Measurements from ENCODE around the gene SLC35E1. TPM values are rescaled to one million over a fixed set of nuclear protein-coding genes. Genes with fewer than 3 reads are reported as not detected.
"Not testable (repeated sequence)": the region's sequence is repeated elsewhere in the genome, so short reads cannot be mapped to it uniquely, and the experiment has no call there.

Gene SLC35E1
- total RNA-seq, 1 donor from 2014 or later: 22.8 TPM

DNA sequence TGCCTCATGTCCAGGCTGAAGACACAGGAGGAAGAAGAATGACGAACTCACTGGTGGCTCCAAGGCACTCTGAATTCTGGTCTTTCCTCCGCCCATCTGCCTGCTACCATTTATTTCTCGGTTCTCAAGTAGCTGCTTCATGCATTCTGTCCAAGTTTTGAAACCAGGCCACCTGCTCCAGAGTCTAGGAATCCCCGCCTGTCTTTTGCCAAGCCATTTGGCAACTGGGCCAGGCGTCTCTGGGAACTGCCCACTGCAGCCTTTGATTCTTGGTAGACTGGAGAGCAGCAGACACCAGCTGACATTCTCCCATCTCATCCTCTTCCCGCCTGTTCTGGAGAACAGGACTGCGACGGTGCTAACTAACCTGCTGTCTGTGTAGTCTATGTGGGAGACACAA lies 10.8 kb downstream of the SLC35E1 start:
- no peak for DNase-seq (ENCODE audit: low spot score in 2 of 2)
- FAIRE-seq: no peak

DNA sequence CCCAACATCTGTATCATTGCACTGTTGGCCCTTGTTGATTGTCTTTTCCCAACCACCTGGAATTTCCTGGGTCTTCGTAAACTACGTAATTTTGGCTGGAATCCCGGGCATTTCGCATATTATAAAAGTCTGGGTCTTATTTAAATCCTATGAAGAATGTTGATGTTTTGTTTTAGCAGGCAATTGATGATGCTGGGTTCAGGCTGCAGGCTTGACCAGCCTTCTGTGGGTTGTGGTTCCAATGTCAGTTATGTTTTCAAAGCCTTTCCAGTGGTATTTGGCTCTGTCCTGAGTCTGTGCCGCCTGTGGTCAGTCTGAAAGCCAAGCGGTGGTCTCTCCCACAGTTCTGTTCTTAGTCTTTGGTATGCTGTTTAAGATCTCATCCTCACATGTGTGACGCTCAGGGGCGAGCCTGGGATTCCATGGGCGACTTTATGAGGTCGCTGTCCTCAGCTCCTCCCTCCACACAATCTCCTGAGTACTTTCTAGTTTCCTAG lies 12.4 kb downstream of the SLC35E1 start:
- no peak for DNase-seq (ENCODE audit: low spot score in 2 of 2)
- FAIRE-seq: no peak

DNA sequence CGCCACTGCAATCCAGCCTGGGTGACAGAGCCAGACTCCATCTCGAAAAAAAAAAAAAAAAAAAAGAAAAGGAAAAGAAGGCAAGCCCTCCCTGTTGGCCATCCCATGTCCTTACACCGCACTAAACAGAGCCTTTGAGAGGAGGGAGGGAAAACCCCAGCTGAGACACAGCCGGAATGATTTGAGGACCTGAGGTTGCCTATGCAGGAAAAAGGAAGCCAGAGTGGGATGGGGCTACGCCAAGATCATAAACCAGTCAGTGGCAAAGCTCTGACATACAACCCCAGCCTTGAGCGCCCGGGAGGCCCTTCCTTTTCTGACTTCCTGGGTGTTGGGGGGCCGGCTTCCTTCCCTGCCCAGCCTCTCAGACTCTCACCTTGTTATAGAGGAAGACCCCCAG lies 17.4 kb downstream of the SLC35E1 start:
- FAIRE-seq (no peak), DNase-seq (ENCODE audit: low spot score in 2 of 2) (no peak)

DNA sequence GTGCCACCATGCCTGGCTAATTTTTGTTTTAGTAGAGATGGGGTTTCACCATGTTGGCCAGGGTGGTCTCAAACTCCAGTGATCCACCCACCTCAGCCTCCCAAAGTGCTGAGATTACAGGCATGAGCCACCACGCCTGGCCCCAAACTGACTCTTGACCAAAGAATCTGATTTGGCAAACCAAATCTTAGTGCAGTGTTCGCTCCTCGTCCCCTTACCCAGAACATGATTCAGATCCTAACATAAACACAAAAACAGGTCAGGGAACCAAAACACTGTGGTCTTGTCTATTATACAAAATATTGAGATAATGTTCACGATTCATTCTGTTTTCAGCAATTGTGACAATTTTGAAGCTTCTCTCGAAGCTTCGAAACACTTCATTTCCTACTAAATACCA lies 20.3 kb downstream of the SLC35E1 start:
- not testable (repeated sequence) for DNase-seq (ENCODE audit: low spot score in 2 of 2); FAIRE-seq

DNA sequence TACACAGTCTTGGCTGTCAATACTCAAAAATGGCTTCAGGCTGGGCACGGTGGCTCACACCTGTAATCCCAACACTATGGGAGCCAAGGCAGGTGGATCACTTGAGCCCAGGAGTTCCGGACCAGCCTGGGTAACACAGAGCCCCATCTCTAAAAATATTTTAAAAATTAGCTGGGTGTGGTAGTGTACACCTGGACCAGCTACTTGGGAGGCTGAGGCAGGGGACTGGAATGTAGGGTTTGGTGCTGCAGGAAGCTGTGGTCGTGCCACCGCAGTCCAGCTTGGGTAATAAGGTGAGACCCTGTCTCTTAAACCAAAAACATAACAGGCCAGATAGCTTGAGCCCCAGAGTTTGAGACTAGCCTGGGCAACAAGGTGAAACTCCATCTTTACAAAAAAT lies 23.3 kb downstream of the SLC35E1 start:
- FAIRE-seq (no peak), DNase-seq (ENCODE audit: low spot score in 2 of 2) (no peak)

DNA sequence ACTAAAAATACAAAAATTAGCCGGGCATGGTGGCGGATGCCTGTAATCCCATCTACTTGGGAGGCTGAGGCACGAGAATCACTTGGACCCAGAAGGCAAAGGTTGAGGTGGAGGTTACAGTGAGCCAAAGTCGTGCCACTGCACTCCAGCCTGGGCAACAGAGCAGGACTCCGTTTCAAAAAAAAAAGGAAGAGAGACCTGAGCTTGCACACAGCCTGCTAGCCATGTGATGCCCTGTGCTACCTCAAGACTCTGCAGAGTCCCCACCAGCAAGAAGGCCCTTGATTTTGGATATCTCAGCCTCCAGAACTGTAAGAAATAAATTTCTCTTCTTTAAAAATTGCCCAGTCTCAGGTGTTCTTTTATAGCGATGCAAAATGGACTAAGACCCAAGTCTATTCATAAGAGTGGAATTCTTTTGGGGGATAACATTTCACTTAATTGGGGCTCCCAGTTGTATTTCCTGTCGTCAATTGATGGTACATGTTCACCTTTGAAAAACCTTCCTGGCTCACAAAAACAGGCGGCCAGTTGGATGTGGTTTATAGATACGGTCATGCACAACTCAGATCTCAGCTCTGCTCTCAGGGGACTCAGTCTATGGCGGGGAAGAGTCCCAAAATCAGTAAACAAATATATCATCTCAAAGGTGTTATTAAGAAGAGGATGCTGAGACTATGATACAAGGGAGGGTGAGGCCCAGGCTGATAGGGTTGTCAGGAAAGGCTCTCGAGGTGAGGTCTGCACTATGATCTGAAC lies 27.6 kb downstream of the SLC35E1 start:
- FAIRE-seq (no peak), DNase-seq (ENCODE audit: low spot score in 2 of 2) (no peak)

DNA sequence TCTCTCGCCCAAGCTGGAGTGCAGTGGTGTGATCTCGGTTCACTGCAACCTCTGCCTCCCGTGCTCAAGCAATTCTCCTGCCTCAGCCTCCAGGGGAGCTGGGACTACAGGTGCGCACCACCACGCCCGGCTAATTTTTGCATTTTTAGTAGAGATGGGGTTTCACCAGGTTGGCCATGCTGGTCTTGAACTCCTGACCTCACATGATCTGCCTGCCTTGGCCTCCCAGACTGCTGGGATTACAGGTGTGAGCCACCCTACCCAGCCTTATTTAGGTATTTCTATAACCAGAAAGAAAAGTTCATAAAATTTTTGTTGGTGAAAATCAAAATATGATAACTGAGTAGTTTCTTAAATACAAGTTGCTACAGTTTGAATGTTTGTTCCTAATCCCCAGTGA lies 28.5 kb downstream of the SLC35E1 start:
- FAIRE-seq; DNase-seq (ENCODE audit: low spot score in 2 of 2): not testable (repeated sequence)

DNA sequence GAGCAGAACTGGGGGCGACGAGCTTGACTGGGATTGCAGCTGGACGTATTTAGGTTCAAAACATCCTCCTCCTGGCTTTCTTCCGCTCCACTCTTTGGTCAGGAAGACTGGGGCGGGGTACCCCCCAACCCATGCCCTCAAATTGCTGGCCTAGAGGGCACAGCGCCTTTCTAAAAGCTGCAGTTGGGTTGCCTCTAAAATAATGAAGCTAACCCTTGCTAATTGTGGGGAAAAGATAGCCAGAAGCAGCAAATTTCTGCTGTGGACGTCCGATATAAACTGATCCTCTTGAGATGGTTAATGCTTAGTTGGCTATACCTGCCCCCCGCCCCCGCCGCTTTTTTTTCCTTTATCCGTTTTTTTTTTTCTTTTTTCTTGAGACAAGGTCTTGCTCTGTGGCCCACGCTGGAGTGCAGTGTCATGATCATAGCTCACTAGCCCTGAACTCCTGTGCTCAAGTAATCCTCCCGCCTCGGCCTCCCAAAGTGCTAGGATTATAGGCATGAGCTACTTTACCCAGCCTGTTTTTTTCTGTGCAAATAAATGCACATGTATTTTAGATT lies 29.2 kb downstream of the SLC35E1 start:
- no peak for DNase-seq (ENCODE audit: low spot score in 2 of 2)
- FAIRE-seq: no peak

DNA sequence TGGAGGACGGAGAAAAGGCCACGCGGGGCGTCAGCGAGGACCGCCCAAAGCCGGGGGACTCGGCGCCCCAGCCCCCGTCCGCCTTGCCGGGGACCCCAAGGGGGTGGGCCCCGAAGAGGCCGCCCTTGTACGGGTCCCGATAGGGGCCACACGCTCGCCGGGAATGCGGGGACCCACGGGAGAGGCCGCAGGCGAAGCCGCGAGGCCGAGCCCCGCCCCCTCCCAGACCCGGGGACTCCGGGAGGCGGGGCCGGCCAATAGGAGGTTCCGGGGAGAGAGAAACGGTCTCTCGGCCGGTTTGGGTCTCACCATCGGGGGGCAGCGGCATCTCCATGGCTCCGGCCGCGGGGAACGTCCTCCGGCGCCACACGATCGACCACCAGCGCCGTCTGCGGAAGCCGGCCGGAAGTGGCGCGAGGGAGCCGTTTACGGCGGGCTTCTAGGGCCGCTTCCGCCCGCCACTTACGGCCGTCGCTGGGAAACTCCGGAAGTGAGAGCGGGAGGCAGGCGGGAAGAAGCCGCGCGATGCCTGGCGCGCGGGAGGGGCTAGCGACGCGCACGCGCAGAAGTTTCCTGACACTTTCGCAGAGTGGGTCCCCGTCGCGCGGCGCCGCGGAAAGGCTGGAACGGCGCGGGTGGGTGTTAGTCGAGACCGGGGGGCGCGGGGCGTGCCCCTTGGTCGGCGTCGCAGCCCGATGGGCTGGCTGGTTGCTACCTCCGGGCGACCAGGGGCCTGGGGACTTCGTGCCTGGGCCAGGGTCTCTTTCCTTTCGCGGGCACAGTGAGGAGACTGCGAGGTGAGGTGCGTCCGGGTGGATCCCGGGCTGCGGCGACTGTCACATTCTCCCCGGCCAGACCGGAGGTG lies 29.9 kb downstream of the SLC35E1 start, which contains the start of gene CHERP:
Gene CHERP (minus strand): TSS at position 393 of the 865 bp plus-strand sequence. CDS start 59 bp downstream, at position 334.
- FAIRE-seq: no peak
- DNase-seq (ENCODE audit: low spot score in 2 of 2): peak; percentile 96 to 97

DNA sequence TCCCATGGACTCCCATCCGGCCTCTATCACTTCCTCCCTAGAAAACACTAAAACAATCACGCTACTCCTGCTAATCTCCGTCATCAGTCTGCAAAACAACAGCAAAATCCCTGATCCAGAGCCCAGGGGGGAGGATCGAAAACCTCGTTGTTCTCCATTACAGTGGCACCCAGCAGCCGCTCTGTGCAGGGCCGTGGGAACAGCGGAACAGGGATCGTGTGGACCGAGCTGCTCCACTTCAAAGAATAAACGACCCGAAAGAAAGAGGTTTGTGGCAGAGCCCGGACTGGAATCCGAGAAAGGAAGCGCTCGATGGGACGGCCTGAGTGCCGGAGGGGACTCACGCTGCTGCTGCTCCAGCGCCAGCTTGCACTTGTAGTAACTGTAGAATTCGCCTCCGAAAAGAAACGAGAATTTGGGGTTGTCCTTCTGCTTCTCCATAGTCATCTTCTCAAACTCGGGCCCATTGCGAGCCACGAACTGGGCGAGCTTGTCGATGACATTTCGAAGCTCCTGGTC lies 30.6 kb downstream of the SLC35E1 start:
- no peak for DNase-seq (ENCODE audit: low spot score in 2 of 2)
- FAIRE-seq: no peak

DNA sequence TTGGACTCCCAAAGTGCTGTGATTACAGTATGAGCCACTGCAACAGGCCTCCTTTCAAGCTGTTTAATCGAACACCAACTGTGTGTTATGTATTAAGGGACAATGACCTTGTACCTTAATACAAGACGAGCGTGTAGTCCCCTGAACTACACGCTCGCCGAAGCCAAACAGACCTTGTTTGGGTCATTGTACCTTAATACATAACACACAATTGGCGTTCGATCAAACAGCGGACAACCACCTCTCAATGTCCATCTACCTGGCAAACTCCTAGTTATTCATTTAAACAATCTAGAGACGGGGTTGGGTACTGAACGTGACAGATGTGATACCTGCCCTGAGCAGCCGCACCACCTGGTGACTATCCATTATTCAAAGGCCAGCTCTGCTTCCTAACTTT lies 31.3 kb downstream of the SLC35E1 start:
- DNase-seq (ENCODE audit: low spot score in 2 of 2) (no peak), FAIRE-seq (no peak)

DNA sequence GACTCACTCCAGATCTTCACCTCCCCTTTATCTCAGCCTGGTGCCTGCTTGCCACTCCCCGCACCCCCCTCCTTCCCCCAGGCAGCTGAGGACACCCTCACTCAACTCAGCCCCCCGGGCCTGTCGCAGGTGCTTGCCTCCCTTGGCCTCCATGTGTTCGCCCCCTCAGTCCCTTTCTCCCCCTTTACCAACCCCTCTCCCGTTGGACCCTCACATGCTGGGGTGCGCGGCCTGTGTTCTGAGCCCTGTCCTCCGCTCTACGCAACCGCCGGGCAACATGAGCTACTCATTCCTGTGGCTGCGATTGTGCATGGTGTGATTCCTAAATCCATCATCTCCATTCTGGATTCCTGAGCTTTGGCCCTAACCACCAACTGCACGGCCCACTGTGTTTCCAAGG lies 35.1 kb downstream of the SLC35E1 start:
- FAIRE-seq: no peak
- peak in 1 of 2 donors; percentile 22 for DNase-seq (ENCODE audit: low spot score in 2 of 2)

DNA sequence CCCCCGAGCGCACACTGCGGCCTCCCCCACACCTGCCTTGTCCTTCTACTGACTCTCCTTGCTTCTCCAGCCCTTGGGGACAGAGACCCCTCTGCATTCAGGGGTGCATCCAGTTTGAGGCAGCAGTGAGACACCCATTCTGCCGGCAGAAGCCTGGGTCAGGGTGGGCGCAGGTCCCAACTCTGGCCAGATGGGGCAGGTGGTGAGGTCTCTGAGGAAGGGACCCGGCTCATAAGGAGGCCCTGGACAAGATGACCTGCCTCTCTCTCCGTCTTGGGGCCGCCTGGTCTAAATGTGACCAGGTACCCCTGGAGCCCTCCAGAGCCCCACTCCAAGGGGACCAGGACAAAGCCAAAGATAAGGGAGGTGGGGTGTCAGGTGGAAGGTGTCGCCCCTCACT lies 36.1 kb downstream of the SLC35E1 start:
- peak in 1 of 2 donors; percentile 24 for DNase-seq (ENCODE audit: low spot score in 2 of 2)
- FAIRE-seq: no peak

DNA sequence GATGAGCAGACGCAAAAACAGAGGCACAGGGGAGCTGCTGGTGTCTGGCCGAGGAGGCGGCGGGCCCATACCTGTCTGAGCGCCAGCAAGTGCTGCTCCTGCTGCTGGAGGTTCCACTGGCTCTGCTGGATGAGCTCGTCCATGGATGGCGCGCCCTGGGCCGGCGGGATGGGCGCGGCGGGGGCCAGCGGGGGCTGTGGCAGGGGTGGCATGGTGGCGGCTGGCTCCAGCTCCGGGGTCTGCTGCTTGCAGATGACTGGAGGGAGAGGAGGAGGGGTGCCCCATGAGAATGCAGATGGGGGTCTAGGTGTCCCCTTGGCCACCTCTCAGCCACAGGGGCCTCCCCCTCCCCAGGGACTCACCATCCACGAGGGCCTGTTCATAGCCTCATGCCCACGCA lies 36.8 kb downstream of the SLC35E1 start:
- FAIRE-seq: no peak
- no peak for DNase-seq (ENCODE audit: low spot score in 2 of 2)

DNA sequence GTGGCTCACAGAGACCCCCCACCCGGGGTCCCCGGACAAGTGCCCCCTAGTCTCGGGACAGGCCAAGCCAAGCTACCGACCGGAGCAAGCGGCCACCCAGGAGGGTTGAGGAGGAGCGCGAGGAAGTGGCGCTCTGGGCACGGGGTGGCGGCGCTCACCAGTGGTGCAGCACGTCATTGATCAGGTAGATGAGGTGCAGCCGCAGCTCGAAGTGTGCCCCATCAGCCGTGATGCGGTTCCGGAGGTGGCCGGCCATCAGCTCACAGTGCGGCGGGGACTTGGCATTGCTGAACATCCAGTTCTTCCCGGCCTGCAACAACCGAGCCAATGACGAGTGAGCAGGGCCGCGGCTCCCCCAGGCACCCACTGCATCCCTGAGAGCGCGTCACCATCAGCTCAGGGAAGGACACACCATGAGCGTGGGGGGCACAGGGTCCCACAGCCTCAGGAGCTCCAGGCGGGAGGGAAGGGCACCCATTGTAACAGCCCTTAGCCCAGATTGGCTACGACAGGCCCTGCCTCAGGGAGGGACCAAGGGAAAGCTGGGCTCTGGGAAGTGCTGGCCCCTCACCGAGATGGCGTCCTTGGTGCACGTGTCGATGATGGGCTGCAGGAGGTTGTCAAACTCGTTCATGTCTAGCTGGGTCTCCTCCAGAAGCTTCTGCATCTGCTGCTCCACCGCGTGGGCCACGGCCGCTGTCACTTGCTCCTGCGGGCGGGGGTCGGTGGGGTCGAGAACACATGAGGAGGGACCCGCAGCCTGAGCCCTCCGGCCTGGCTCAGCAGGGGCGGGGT lies 39.6 kb downstream of the SLC35E1 start:
- DNase-seq (ENCODE audit: low spot score in 2 of 2): no peak
- no peak for FAIRE-seq

DNA sequence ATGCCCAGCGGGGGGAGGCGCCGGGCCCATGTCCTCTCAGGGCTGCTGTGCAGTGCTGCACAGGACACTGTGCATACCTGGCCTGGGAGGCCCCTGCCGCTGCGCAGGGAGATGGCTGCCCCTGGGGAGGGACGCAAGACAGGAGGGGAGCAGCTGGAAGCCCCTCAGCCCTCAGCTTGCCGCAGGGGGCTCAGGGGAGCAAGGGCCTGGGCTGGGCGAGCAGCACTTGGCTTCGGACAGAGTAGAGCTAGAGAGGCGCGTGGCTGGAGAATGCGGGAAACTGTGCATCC lies 40.9 kb downstream of the SLC35E1 start:
- FAIRE-seq (no peak), DNase-seq (ENCODE audit: low spot score in 2 of 2) (no peak)

DNA sequence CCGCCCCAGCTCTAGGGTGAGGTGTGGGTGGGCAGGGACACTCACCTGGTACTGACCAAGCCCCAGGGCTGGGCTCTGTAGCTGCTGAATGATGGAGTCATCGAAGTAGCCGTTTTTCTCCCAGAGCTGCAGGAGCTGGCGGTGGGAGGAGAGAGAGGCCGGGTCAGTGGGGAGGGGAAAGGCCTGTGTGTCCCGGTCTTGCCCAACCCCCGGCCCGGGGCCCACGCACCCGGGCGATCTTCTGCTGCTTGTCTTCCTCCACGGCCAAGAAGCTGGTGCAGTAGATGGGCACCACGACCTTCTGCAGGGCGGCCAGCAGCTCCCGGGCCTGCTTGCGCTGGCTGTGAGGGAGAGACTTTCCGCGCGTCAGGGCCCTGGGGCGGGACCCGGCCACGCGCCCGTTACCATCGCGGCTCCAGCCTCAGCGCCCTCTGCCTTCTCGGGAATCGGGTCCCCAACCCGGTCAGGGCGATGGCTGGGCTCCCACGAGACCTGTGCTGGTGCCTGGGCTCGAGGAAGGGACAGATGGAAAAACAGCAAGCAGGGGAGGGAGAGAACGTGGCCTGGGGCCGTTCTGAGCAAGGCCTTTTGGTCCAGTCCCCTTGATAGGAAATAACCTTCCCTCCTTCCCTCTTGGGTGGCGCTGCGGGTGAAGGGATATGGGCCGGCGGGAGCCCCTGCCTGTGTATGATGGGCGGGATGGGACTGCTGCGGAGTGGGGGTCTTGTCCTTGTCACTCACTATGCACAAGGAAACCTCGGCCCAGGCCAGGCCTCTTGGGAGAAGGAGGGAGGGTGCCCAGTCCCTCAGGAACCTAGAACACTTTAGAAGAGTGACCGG lies 41.5 kb downstream of the SLC35E1 start:
- no peak for DNase-seq (ENCODE audit: low spot score in 2 of 2)

DNA sequence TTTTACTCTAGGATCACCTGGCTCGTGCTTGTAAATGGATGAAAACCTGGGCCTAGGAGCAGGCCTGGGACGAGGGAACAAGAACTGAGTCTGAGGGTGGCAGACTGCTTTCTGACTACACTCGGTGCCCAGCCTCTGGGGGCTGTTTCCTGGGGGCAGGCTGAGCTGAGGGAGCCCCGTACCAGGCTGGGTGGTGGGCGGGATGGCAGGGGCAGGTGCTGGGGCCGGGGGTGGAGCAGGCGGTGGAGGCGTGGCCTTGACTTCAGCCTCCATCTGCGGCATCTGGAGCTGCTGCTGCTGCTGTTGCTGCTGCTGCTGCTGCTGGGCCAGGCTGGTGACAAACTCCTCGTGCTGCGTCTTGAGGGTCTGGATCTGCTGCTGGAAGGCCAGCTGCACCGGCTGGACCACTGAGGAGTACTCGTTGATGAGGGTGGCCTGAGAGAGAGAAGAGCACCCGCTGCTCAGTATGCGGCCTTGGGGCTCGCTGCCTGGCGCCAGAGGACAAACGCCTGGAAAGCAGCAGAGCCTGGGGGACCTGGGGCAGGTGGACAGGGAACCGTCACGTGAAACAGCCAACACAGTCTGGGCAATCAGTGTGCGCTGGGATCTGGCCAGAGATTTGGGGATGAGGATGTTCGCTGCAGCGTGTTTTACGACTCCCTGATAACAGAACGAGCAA lies 42.6 kb downstream of the SLC35E1 start:
- DNase-seq (ENCODE audit: low spot score in 2 of 2) (no peak), FAIRE-seq (no peak)

More for the DNA sequence above, 41.5 kb downstream of the SLC35E1 start:
- no peak for FAIRE-seq
